ENCODE measurements around the gene RFLNA.

The RFLNA gene

GRCh38 chr12:124354400-124354799 is 59.5 kb downstream of the RFLNA start:
- no peak for DNase-seq (ENCODE audit: extremely low read depth in 1 of 2, low read depth in 1 of 2)

GRCh38 chr12:124356221-124356620 is 61.3 kb downstream of the RFLNA start:
- no peak for DNase-seq (ENCODE audit: extremely low read depth in 1 of 2, low read depth in 1 of 2)

GRCh38 chr12:124357616-124358015 is 62.7 kb downstream of the RFLNA start:
- DNase-seq (ENCODE audit: extremely low read depth in 1 of 2, low read depth in 1 of 2): no peak

- no peak for DNase-seq (ENCODE audit: extremely low read depth in 1 of 2, low read depth in 1 of 2)
These were observed 63.7 kb downstream of the RFLNA start for GRCh38 chr12:124358572-124358971.

GRCh38 chr12:124359671-124360581 is 65.0 kb downstream of the RFLNA start:
- no peak for DNase-seq (ENCODE audit: extremely low read depth in 1 of 2, low read depth in 1 of 2)

- no peak for DNase-seq (ENCODE audit: extremely low read depth in 1 of 2, low read depth in 1 of 2)
These were observed 66.4 kb downstream of the RFLNA start for GRCh38 chr12:124361074-124361970.

GRCh38 chr12:124361996-124362395 is 67.1 kb downstream of the RFLNA start:
- DNase-seq (ENCODE audit: extremely low read depth in 1 of 2, low read depth in 1 of 2): no peak

GRCh38 chr12:124363353-124363965 is 68.6 kb downstream of the RFLNA start:
- no peak for DNase-seq (ENCODE audit: extremely low read depth in 1 of 2, low read depth in 1 of 2)

- no peak for DNase-seq (ENCODE audit: extremely low read depth in 1 of 2, low read depth in 1 of 2)
These were observed 69.7 kb downstream of the RFLNA start for GRCh38 chr12:124364543-124364942.
